Kidney (tissue), 14 donors: ENCODE results near the gene SULT1C2. TPM values are rescaled to one million over a fixed set of nuclear protein-coding genes. Genes with fewer than 3 reads are reported as not detected.
A peak's percentile ranks its signal among the peaks of the same experiment; 100 is the strongest.
"Not testable (repeated sequence)": the region's sequence is repeated elsewhere in the genome, so short reads cannot be mapped to it uniquely, and the experiment has no call there.

ENCODE experiments used
- DNase-seq, 5 donors: peaks; one replicate each; pipeline ENCODE4 v3.0.0-alpha.2; 2013 to 2020
- FAIRE-seq: peaks from 2 replicates; lab custom pipeline; 2012; peaks lifted over from hg19 to GRCh38; lab: Jason Lieb, UNC
- H3K27ac ChIP-seq, 2 donors: one replicate each; pipeline ENCODE4 v1.7.0; 2013; ENCODE audit warnings: low read depth in 2 of 2, low read length in 2 of 2, inconsistent platforms in 1 of 2
- H3K27me3 ChIP-seq: one replicate; pipeline ENCODE4 v1.7.1; 2013; ENCODE audit warnings: low read length, inconsistent platforms; ENCODE audit not compliant: control insufficient read depth, insufficient read depth
- H3K36me3 ChIP-seq, 3 donors: one replicate each; pipeline versions ENCODE4 v1.7.0 to v1.7.1; 2013; ENCODE audit warnings: low read length in 3 of 3, control low read depth in 1 of 3, inconsistent platforms in 1 of 3; ENCODE audit not compliant: insufficient read depth in 3 of 3, control insufficient read depth in 2 of 3
- H3K4me1 ChIP-seq, 3 donors: one replicate each; pipeline versions ENCODE4 v1.7.0 to v1.7.1; 2013; ENCODE audit warnings: low read length in 3 of 3, inconsistent platforms in 1 of 3, low read depth in 1 of 3; ENCODE audit not compliant: control insufficient read depth in 2 of 3, insufficient read depth in 2 of 3
- H3K4me3 ChIP-seq, 3 donors: one replicate each; pipeline versions ENCODE4 v1.7.0 to v1.8.1; 2013; ENCODE audit warnings: low read length in 3 of 3, control low read depth in 1 of 3, inconsistent platforms in 1 of 3
- H3K9ac ChIP-seq, 3 donors: one replicate each; pipeline versions ENCODE4 v1.7.0 to v1.7.1; 2013; ENCODE audit warnings: low read length in 3 of 3, control low read depth in 1 of 3, inconsistent platforms in 1 of 3
- H3K9me3 ChIP-seq, 3 donors: one replicate each; pipeline versions ENCODE4 v1.7.0 to v1.7.1; 2013; ENCODE audit warnings: low read length in 3 of 3, control low read depth in 1 of 3, inconsistent platforms in 1 of 3; ENCODE audit not compliant: control insufficient read depth in 2 of 3, insufficient read depth in 1 of 3
- intact Hi-C: fragments of 100-400 bp; cut with DNase I; formaldehyde crosslinking; loops from one replicate; pipeline ENCODE4 v1.11.1; 2022
- polyA plus RNA-seq: library from polyadenylated mRNA; stranded (reverse); fragments of 350-450 nt; fragmentation: Illumina TruSeq; extraction: RNeasy Lipid Tissue Mini Kit (QIAGEN cat#74804); gene quantifications from one replicate; pipeline ENCODE4 v1.2.3, GENCODE V29; 2014; ENCODE audit warnings: low read depth, low replicate concordance; ENCODE audit not compliant: insufficient read depth
- total RNA-seq: library from RNA; stranded (reverse); fragmentation: NEBNext Ultra II Directional; extraction: Animal tissue kit (Norgen Biotek cat#: 25700); gene quantifications from one replicate; pipeline ENCODE4 v1.2.1, GENCODE V29; 2021
- TF ChIP-seq, protein P1 (sequence below): IDR thresholded peaks from 3 replicates; pipeline ENCODE4 v1.5.1; 2012; ENCODE audit warnings: mild to moderate bottlenecking, moderate library complexity, borderline replicate concordance; ENCODE audit not compliant: insufficient read depth; ENCODE audit errors: extremely low read depth
- donor health status: control.
- donor health status: control.
- donor health status: control.
- donor health status: control.
- donor health status: control.
- donor health status: DM: yes; HTN: yes; CAD: no.
- donor health status: Normal renal cell carcinoma (clear cell type).

The SULT1C2 gene
- total and polyA plus RNA-seq, 2 donors from 2014 or later = 67.4 to 117 TPM

DNA sequence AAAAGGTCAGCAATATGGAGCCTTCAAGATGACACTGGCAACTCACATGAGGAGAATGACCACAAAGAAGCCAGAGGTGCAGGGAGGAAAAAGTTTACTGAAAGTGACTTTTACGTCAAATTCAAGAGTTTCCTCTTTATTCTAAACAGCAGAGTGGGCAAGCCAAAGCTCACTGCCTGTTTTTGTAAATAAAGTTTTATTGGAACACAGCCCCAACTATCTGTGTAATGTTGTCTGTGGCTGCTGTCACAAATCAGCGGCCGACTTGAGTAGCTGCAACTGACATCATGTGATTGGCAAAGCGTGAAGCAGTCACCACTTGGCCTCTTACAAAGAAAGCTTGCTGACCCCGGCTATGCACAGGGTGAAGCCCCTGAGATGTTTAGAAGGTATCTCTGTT, 9.2 kb upstream of the SULT1C2 start:
- Histone ChIP-seq H3K36me3 (no peaks in the 10 kb centered on the region), H3K4me1 (no peaks in the 10 kb centered on the region), H3K27ac (no peak overlapping the region), H3K27me3 (no peaks in the 10 kb centered on the region), H3K9me3 (no peaks in the 10 kb centered on the region), H3K9ac (no peak overlapping the region), H3K4me3 (no peak overlapping the region)
- DNase-seq = no peak
- TF ChIP-seq, protein P1, sequence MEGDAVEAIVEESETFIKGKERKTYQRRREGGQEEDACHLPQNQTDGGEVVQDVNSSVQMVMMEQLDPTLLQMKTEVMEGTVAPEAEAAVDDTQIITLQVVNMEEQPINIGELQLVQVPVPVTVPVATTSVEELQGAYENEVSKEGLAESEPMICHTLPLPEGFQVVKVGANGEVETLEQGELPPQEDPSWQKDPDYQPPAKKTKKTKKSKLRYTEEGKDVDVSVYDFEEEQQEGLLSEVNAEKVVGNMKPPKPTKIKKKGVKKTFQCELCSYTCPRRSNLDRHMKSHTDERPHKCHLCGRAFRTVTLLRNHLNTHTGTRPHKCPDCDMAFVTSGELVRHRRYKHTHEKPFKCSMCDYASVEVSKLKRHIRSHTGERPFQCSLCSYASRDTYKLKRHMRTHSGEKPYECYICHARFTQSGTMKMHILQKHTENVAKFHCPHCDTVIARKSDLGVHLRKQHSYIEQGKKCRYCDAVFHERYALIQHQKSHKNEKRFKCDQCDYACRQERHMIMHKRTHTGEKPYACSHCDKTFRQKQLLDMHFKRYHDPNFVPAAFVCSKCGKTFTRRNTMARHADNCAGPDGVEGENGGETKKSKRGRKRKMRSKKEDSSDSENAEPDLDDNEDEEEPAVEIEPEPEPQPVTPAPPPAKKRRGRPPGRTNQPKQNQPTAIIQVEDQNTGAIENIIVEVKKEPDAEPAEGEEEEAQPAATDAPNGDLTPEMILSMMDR = no peak
- FAIRE-seq = no peak
- intact Hi-C loops = no loop called here

DNA sequence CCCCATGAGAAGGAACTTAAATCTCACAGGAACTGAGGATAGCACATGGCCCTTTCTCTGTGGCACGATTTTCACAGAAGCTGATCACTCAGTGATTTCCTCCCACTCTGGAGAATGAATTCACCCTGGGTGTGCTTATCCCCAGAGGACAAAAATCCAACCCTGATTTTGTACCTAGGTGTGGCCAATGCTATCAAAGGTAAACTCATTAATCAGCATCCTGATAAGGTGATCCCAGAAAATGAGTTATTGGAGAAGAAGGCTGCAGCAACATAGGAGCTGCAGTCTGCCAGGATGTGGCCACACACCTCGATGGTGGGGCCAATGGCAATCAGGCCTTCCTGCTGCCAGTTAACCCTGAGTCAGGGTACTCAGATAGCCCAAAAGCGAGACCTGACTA, 8.2 kb upstream of the SULT1C2 start:
- intact Hi-C loops = no loop called here
- TF ChIP-seq, protein P1 = no peak
- H3K4me1 ChIP-seq = peaks cover 0 to 3% (median 0%) of the 10 kb centered on the region in 3 donors
- no peaks in the 10 kb centered on the region for H3K36me3 ChIP-seq
- no peak overlapping the region for H3K4me3 ChIP-seq
- FAIRE-seq (no peak), DNase-seq (no peak)
- H3K27me3 ChIP-seq = no peaks in the 10 kb centered on the region
- no peaks in the 10 kb centered on the region for H3K9me3 ChIP-seq
- H3K9ac ChIP-seq = no peak overlapping the region
- H3K27ac ChIP-seq = no peak overlapping the region

DNA sequence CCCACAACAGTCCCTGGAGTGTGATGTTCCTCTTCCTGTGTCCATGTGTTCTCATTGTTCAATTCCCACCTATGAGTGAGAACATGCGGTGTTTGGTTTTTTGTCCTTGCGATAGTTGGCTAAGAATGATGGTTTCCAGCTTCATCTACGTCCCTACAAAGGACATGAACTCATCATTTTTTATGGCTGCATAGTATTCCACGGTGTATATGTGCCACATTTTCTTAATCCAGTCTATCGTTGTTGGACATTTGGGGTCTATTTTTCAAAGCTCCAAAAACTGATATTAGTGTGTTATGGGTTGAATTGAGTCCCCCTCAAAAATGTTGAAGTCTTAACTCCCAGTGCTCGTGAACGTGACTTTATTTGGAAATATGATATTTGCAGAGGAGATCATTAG, 4.1 kb upstream of the SULT1C2 start:
- DNase-seq, H3K4me1 ChIP-seq, H3K9ac ChIP-seq, H3K27ac ChIP-seq, intact Hi-C loops, H3K27me3 ChIP-seq, H3K36me3 ChIP-seq, FAIRE-seq, H3K9me3 ChIP-seq: not testable (repeated sequence)
- H3K4me3 ChIP-seq = peak overlapping the region in 1 of 3 donors; percentile 31

DNA sequence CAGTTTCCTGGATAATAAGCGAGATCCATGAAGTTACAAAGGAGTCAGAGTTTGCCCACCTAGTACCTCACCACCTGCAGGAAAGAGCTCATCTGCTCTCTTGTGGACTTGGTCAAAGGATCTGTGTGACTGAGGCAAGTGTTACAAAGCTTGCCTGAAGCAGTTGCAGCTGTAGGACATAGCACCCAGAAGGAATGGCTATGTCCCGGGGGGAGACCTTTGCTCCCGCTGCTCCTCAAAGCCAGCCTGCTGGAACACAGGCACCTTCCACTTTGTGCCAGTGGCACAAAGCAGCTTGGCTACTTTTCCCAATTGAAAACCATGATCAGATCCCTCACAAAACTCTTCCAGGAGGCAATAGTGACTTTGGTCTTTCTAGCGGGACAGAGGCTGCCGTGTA, 3.1 kb upstream of the SULT1C2 start:
- peak overlapping the region in 1 of 3 donors; percentile 20 for H3K9ac ChIP-seq
- H3K4me3 ChIP-seq = peak overlapping the region in 2 of 3 donors; percentile 31 to 32
- DNase-seq (no peak), FAIRE-seq (no peak)
- H3K4me1 ChIP-seq = peaks cover 3 to 10% (median 7%) of the 10 kb centered on the region in 3 donors
- H3K27ac ChIP-seq = peak overlapping the region; percentile 39 to 77
- H3K36me3 ChIP-seq = no peaks in the 10 kb centered on the region
- intact Hi-C loops = no loop called here
- no peaks in the 10 kb centered on the region for H3K27me3 ChIP-seq
- TF ChIP-seq, protein P1 = no peak
- no peaks in the 10 kb centered on the region for H3K9me3 ChIP-seq
